Large intestine (tissue), 3 donors: ENCODE data around the gene TMEM51. TPM values are rescaled to one million over a fixed set of nuclear protein-coding genes. Genes with fewer than 3 reads are reported as not detected.

Source experiments
- DNase-seq, 2 donors: peaks; one replicate each; pipeline versions ENCODE4 v3.0.0 to v3.0.0-alpha.2; 2013
- H3K27ac ChIP-seq: one replicate; pipeline ENCODE4 v1.5.1; 2013; ENCODE audit warnings: low read length
- H3K27me3 ChIP-seq: 2 replicates; pipeline ENCODE4 v1.6.1; 2013; ENCODE audit warnings: low read length; ENCODE audit not compliant: control insufficient read depth, insufficient read depth
- H3K36me3 ChIP-seq: 2 replicates; pipeline ENCODE4 v1.6.1; 2013; ENCODE audit warnings: low read length; ENCODE audit not compliant: control insufficient read depth, insufficient read depth
- H3K4me1 ChIP-seq: one replicate; pipeline ENCODE4 v1.6.1; 2013; ENCODE audit warnings: low read length; ENCODE audit not compliant: control insufficient read depth, insufficient read depth
- H3K4me3 ChIP-seq: one replicate; pipeline ENCODE4 v1.5.1; 2013; ENCODE audit warnings: low read length
- H3K9me3 ChIP-seq: one replicate; pipeline ENCODE4 v1.6.1; 2013; ENCODE audit warnings: mild to moderate bottlenecking, low read depth, low read length, moderate library complexity; ENCODE audit not compliant: control insufficient read depth
- WGBS: methylation state at CpG from one replicate; pipeline ENCODE4 v1.1.5; 2013; ENCODE audit warnings: low lambda C conversion rate; ENCODE audit not compliant: insufficient coverage; 5-methylcytosine and 5-hydroxymethylcytosine counted together
- polyA plus RNA-seq: library from polyadenylated mRNA; unstranded; fragments of 120-200 nt; gene quantifications from one replicate; pipeline ENCODE4 v1.2.1, GENCODE V29; 2013

Gene TMEM51
- polyA plus RNA-seq, 1 donor = 35.7 TPM

DNA sequence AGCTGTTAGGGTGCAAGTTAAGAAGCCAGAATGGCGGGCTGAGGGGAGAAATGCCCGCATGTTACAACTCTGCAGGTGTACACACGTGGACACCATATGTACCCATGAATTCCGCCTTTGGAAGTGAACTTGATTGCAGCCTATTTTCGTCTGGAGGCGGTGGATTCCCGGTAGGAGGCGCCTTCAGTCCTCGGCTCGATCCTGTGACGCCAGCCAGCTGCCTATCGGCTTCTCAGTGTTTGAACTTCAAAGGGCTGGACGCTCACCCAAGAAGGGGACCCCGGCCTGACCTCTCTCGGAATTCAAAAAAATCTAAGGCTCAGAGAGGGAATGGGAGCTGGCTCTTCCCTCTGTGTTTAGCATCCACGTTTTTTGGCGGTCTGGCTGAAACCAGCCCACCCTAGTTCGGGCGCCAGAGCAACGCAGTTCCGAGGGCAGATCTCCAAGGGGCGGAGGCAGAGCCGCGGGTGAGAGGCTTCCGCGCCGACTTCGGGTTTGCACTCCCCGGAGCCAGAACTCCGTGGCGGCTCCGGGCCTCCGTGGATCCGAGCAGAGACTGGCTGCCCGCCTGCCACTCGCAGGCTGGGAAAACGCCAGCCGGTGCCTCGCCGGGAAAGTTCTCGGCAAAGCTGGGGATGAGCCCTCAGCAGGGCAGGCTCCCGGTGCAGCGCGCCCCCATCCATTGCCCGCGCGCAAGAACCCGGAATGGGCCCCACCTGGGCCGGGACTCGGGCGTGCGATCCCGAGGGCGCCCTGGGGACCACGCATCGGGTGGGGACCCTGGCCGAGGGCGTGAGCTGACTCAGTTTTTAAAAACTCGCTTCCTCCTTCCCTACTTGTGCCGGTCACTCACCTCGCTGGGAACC, 996 bp upstream of the TMEM51 start:
- H3K4me1 ChIP-seq = peaks cover 42% of the 10 kb centered on the region
- DNase-seq = peak; percentile 89 to 95
- peaks cover 14% of the 10 kb centered on the region for H3K36me3 ChIP-seq
- peak overlapping the region; percentile 99 for H3K27ac ChIP-seq
- no peaks in the 10 kb centered on the region for H3K9me3 ChIP-seq
- peak overlapping the region; percentile 87 for H3K4me3 ChIP-seq
- WGBS = no CpG with 5 or more reads among the region's 61 CpGs
- no peaks in the 10 kb centered on the region for H3K27me3 ChIP-seq

GRCh38 chr1:15153842-15154479, 414 bp downstream of the TMEM51 start:
- H3K9me3 ChIP-seq = no peaks in the 10 kb centered on the region
- DNase-seq = peak in 1 of 2 donors; percentile 76
- no peaks in the 10 kb centered on the region for H3K27me3 ChIP-seq
- peaks cover 54% of the 10 kb centered on the region for H3K4me1 ChIP-seq
- WGBS = no CpG with 5 or more reads among the region's 74 CpGs
- H3K36me3 ChIP-seq = peaks cover 14% of the 10 kb centered on the region
- peak overlapping the region; percentile 89 for H3K27ac ChIP-seq
- H3K4me3 ChIP-seq = peak overlapping the region; percentile 87

DNA sequence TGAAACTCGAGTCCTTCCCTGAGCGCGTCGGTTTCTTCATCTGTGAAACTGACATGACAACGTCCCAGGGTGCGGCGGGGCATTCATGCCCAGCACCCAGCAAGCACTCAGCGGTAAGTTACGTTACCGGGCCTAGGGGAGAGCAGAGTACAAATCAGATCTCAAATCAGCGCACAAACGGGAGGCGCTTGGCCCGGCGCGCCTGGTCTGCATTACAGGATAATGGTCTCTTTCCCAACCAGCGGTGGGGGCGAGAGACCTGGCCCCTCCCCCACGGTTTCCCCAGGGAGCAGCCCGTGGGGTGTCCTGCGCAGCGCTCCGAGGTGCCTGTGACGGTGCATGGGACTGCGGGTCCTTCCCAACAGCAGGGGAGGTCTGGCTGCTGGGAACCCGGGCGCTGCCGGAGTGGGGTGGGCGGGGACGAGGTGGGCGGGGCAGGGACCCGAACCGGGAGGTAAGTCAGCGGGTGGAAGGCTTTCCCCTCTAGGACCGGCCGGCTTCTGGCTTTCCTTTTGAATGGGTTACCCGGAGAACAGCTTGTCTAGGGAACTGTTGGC, 1.0 kb downstream of the TMEM51 start:
- Histone ChIP-seq H3K9me3 (no peaks in the 10 kb centered on the region), H3K4me1 (peaks cover 58% of the 10 kb centered on the region), H3K4me3 (peak overlapping the region; percentile 87), H3K36me3 (peaks cover 14% of the 10 kb centered on the region), H3K27me3 (no peaks in the 10 kb centered on the region), H3K27ac (peak overlapping the region; percentile 89)
- no CpG with 5 or more reads among the region's 37 CpGs for WGBS
- DNase-seq = peak in 1 of 2 donors; percentile 77

- H3K4me3 ChIP-seq = peak overlapping the region; percentile 87
- no CpG with 5 or more reads among the region's 5 CpGs for WGBS
- no peak for DNase-seq
- no peaks in the 10 kb centered on the region for H3K27me3 ChIP-seq
- H3K4me1 ChIP-seq = peaks cover 58% of the 10 kb centered on the region
- no peaks in the 10 kb centered on the region for H3K9me3 ChIP-seq
- peaks cover 14% of the 10 kb centered on the region for H3K36me3 ChIP-seq
- peak overlapping the region; percentile 89 for H3K27ac ChIP-seq
Observed at GRCh38 chr1:15155191-15155590, 1.6 kb downstream of the TMEM51 start.

DNA sequence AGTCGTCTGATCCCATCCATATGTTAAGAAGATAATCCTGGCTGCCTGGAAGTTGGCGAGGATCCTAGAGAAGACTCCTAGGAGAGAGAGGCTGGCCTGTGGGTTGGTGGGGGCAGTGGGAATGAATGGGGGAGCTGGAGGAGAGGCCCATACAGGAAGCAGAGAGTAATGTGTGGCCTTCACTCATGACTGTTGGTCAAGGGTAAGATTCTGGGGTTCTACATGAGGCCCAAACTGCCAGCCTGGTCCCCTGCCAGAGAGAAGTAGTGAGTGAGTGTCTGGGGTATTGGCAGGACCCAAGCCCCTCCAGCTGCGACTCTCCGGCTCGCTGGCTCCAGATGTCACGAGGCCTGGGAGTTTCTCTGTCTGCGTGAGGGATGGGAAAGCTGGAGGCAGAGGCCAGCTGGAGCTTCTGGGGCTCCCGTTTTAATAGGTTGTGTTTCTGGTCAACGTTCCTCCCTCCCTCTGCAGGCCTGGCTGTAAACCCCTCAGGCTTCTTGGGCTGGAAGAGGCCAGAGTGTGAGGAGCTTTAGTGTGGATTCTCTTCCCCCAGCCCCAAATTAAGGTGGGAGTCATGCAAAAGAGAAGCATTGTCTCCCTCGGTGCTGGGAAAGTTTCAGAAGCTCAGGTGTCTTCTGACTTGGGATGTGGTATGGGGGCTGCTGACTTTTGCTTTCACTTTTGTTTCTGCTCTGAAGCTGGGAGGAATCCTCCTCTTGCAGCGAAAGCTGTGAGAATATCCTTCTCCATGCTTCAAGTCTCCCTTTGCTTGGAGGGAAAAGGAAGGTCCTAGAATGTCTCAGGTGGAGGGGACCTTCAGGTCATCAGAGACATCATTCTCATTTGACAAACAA, 2.6 kb downstream of the TMEM51 start:
- peak in 1 of 2 donors; percentile 68 for DNase-seq
- H3K27ac ChIP-seq = peak overlapping the region; percentile 89
- H3K4me3 ChIP-seq = no peak overlapping the region
- WGBS = no CpG with 5 or more reads among the region's 11 CpGs
- H3K4me1 ChIP-seq = peaks cover 54% of the 10 kb centered on the region
- H3K36me3 ChIP-seq = peaks cover 14% of the 10 kb centered on the region
- H3K27me3 ChIP-seq = no peaks in the 10 kb centered on the region
- H3K9me3 ChIP-seq = no peaks in the 10 kb centered on the region

DNA sequence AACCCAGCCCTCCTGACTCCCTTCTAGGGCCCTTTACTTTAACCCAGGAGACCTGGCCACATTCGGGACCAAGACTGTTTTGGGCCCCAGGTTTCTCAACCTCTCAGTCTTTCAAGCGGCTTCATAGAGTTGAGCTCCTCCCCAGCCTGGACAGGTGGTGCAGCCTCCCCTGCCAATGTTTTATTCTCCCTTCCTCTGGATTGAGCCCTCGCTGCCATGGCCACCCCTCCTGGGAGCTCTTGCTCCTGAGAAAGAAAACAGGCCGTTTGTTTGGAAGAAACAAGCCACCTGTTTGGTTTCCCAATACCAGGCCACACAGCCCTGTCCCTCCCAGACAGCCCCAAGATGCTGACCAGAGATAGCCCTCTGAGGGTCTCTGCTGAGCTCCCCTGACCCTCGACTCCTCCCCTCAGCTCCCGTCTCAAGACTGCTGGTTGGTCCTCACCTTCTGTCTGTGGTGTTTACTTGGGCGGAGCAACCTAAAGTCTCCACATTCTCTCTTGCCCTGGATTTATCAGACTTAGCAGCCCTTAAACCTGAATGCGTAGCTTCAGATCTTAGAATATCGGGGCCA, 3.3 kb downstream of the TMEM51 start:
- no peaks in the 10 kb centered on the region for H3K9me3 ChIP-seq
- H3K4me3 ChIP-seq = no peak overlapping the region
- peaks cover 14% of the 10 kb centered on the region for H3K36me3 ChIP-seq
- no CpG with 5 or more reads among the region's 9 CpGs for WGBS
- H3K27ac ChIP-seq = peak overlapping the region; percentile 89
- DNase-seq = no peak
- H3K4me1 ChIP-seq = peaks cover 48% of the 10 kb centered on the region
- H3K27me3 ChIP-seq = no peaks in the 10 kb centered on the region

- H3K27ac ChIP-seq = peak overlapping the region; percentile 89
- no peaks in the 10 kb centered on the region for H3K27me3 ChIP-seq
- peaks cover 44% of the 10 kb centered on the region for H3K4me1 ChIP-seq
- H3K4me3 ChIP-seq = no peak overlapping the region
- peak in 1 of 2 donors; percentile 81 for DNase-seq
- 70% methylated on average over 3 of the region's 17 CpGs for WGBS
- no peaks in the 10 kb centered on the region for H3K9me3 ChIP-seq
- peaks cover 14% of the 10 kb centered on the region for H3K36me3 ChIP-seq
Observed at GRCh38 chr1:15157524-15158399, 4.2 kb downstream of the TMEM51 start.

- Histone ChIP-seq H3K9me3 (no peaks in the 10 kb centered on the region), H3K4me3 (no peak overlapping the region), H3K27me3 (no peaks in the 10 kb centered on the region), H3K27ac (peak overlapping the region; percentile 89), H3K4me1 (peaks cover 44% of the 10 kb centered on the region), H3K36me3 (peaks cover 14% of the 10 kb centered on the region)
- WGBS = 32% methylated on average over 3 of the region's 13 CpGs
- DNase-seq = peak; percentile 71 to 80
Observed at GRCh38 chr1:15158506-15159165, 5.1 kb downstream of the TMEM51 start.

DNA sequence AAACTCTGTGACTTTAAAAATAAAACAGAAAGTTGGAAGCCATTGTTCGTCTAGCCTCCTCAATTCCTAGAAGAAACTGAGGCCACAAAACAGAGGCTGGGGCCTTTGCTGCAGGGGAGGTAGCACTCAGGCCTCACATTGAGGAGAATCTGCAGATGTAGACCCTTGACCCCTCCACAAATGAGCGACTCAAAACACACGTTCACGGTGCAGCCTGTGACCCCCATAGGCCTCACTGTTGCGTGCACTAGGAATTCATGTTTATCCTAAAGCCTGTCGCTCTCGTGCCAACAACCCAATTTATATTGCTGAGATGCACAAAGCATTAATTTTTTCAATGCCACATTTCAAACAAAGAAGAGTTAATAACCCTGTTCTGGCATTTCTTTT, 5.6 kb downstream of the TMEM51 start:
- H3K27ac ChIP-seq = peak overlapping the region; percentile 89
- 36% methylated on average over 2 of the region's 7 CpGs for WGBS
- H3K4me1 ChIP-seq = peaks cover 44% of the 10 kb centered on the region
- no peaks in the 10 kb centered on the region for H3K9me3 ChIP-seq
- H3K27me3 ChIP-seq = no peaks in the 10 kb centered on the region
- peaks cover 14% of the 10 kb centered on the region for H3K36me3 ChIP-seq
- DNase-seq = no peak
- H3K4me3 ChIP-seq = no peak overlapping the region
